ENCODE results near the gene TSPO.
A peak's percentile ranks its signal among the peaks of the same experiment; 100 is the strongest.

TSPO gene

GRCh38 chr22:43174941-43175531 is 23.7 kb downstream of the TSPO start:
- DNase-seq = no peak

GRCh38 chr22:43176090-43176489 is 24.7 kb downstream of the TSPO start:
- DNase-seq = no peak

GRCh38 chr22:43177479-43177878 is 26.1 kb downstream of the TSPO start:
- no peak for DNase-seq

GRCh38 chr22:43179146-43179910 is 28.0 kb downstream of the TSPO start:
- DNase-seq = no peak

GRCh38 chr22:43179911-43180195 is 28.5 kb downstream of the TSPO start:
- no peak for DNase-seq

GRCh38 chr22:43180670-43181069 is 29.3 kb downstream of the TSPO start:
- DNase-seq = no peak

- DNase-seq = no peak
These were observed 30.1 kb downstream of the TSPO start for GRCh38 chr22:43181321-43182076.

- no peak for DNase-seq
These were observed 30.8 kb downstream of the TSPO start for GRCh38 chr22:43182118-43182517.

GRCh38 chr22:43182726-43183125 is 31.4 kb downstream of the TSPO start:
- DNase-seq = no peak

- no peak for DNase-seq
These were observed 32.3 kb downstream of the TSPO start for GRCh38 chr22:43183496-43184277.

GRCh38 chr22:43185860-43186261 is 34.5 kb downstream of the TSPO start:
- DNase-seq = peak in 15 of 56 donors; percentile 11 to 40 (median 22)

GRCh38 chr22:43186272-43187170 is 35.2 kb downstream of the TSPO start, which contains the start of gene TTLL12:
Gene TTLL12, minus strand, starts transcription at chr22:43187134. Its CDS starts 65 bp downstream, at chr22:43187069.
- DNase-seq = peak in 29 of 56 donors; percentile 8 to 67 (median 42)

GRCh38 chr22:43187171-43188099 is 36.1 kb downstream of the TSPO start:
- peak; percentile 45 to 96 (median 88) for DNase-seq

- no peak for DNase-seq
These were observed 37.6 kb downstream of the TSPO start for GRCh38 chr22:43188829-43189545.

GRCh38 chr22:43191831-43192230 is 40.5 kb downstream of the TSPO start:
- DNase-seq = no peak

- DNase-seq = no peak
These were observed 46.0 kb downstream of the TSPO start for GRCh38 chr22:43197271-43197941.

GRCh38 chr22:43198126-43198525 is 46.8 kb downstream of the TSPO start:
- no peak for DNase-seq

GRCh38 chr22:43198936-43199335 is 47.6 kb downstream of the TSPO start:
- no peak for DNase-seq
